Measurements from ENCODE around the gene GAREM2. TPM values are rescaled to one million over a fixed set of nuclear protein-coding genes. Genes with fewer than 3 reads are reported as not detected.
A peak's percentile ranks its signal among the peaks of the same experiment; 100 is the strongest.
"Not testable (repeated sequence)": the region's sequence is repeated elsewhere in the genome, so short reads cannot be mapped to it uniquely, and the experiment has no call there.

GAREM2 gene
- total RNA-seq, 1 experiment from 2014 or later = 7.2 TPM

GRCh38 chr2:26162963-26163362 lies 9.9 kb upstream of the GAREM2 start:
- no peak overlapping the region for H3K4me3 ChIP-seq (ENCODE audit: insufficient read depth, low read depth, low read length)
- DNase-seq = no peak
- no peaks in the 10 kb centered on the region for H3K27me3 ChIP-seq (ENCODE audit: control insufficient read depth, insufficient read depth, low read length)
- H3K36me3 ChIP-seq (replicated peaks; ENCODE audit: control insufficient read depth, insufficient read depth, low read length) = no peaks in the 10 kb centered on the region

- Histone ChIP-seq H3K27me3 (ENCODE audit: control insufficient read depth, insufficient read depth, low read length) (no peaks in the 10 kb centered on the region), H3K36me3 (replicated peaks; ENCODE audit: control insufficient read depth, insufficient read depth, low read length) (no peaks in the 10 kb centered on the region), H3K4me3 (ENCODE audit: insufficient read depth, low read depth, low read length) (no peak overlapping the region)
- no peak for DNase-seq
Observed at GRCh38 chr2:26164231-26164630, 8.7 kb upstream of the GAREM2 start.

GRCh38 chr2:26164641-26165211 lies 8.2 kb upstream of the GAREM2 start:
- Histone ChIP-seq H3K36me3 (replicated peaks; ENCODE audit: control insufficient read depth, insufficient read depth, low read length) (no peaks in the 10 kb centered on the region), H3K4me3 (ENCODE audit: insufficient read depth, low read depth, low read length) (no peak overlapping the region), H3K27me3 (ENCODE audit: control insufficient read depth, insufficient read depth, low read length) (no peaks in the 10 kb centered on the region)
- DNase-seq = no peak

- Histone ChIP-seq H3K27me3 (ENCODE audit: control insufficient read depth, insufficient read depth, low read length) (no peaks in the 10 kb centered on the region), H3K36me3 (replicated peaks; ENCODE audit: control insufficient read depth, insufficient read depth, low read length) (no peaks in the 10 kb centered on the region), H3K4me3 (ENCODE audit: insufficient read depth, low read depth, low read length) (no peak overlapping the region)
- DNase-seq = no peak
Observed at GRCh38 chr2:26165403-26165802, 7.5 kb upstream of the GAREM2 start.

- H3K4me3 ChIP-seq (ENCODE audit: insufficient read depth, low read depth, low read length); H3K36me3 ChIP-seq (replicated peaks; ENCODE audit: control insufficient read depth, insufficient read depth, low read length); H3K27me3 ChIP-seq (ENCODE audit: control insufficient read depth, insufficient read depth, low read length); DNase-seq: not testable (repeated sequence)
Observed at GRCh38 chr2:26166541-26166940, 6.3 kb upstream of the GAREM2 start.

- Histone ChIP-seq H3K36me3 (replicated peaks; ENCODE audit: control insufficient read depth, insufficient read depth, low read length) (no peaks in the 10 kb centered on the region), H3K27me3 (ENCODE audit: control insufficient read depth, insufficient read depth, low read length) (peaks cover 9% of the 10 kb centered on the region), H3K4me3 (ENCODE audit: insufficient read depth, low read depth, low read length) (no peak overlapping the region)
- no peak for DNase-seq
Observed at GRCh38 chr2:26168785-26169184, 4.1 kb upstream of the GAREM2 start.

GRCh38 chr2:26169226-26169625 lies 3.7 kb upstream of the GAREM2 start:
- Histone ChIP-seq H3K4me3 (ENCODE audit: insufficient read depth, low read depth, low read length) (no peak overlapping the region), H3K27me3 (ENCODE audit: control insufficient read depth, insufficient read depth, low read length) (peaks cover 12% of the 10 kb centered on the region), H3K36me3 (replicated peaks; ENCODE audit: control insufficient read depth, insufficient read depth, low read length) (no peaks in the 10 kb centered on the region)
- no peak for DNase-seq

- Histone ChIP-seq H3K4me3 (ENCODE audit: insufficient read depth, low read depth, low read length) (no peak overlapping the region), H3K27me3 (ENCODE audit: control insufficient read depth, insufficient read depth, low read length) (peaks cover 14% of the 10 kb centered on the region), H3K36me3 (replicated peaks; ENCODE audit: control insufficient read depth, insufficient read depth, low read length) (no peaks in the 10 kb centered on the region)
- no peak for DNase-seq
Observed at GRCh38 chr2:26169681-26170414, 3.0 kb upstream of the GAREM2 start.

- DNase-seq = peak; percentile 37
- Histone ChIP-seq H3K36me3 (replicated peaks; ENCODE audit: control insufficient read depth, insufficient read depth, low read length) (no peaks in the 10 kb centered on the region), H3K4me3 (ENCODE audit: insufficient read depth, low read depth, low read length) (no peak overlapping the region), H3K27me3 (ENCODE audit: control insufficient read depth, insufficient read depth, low read length) (peaks cover 14% of the 10 kb centered on the region)
Observed at GRCh38 chr2:26170795-26171194, 2.1 kb upstream of the GAREM2 start.

GRCh38 chr2:26172189-26172870 lies 558 bp upstream of the GAREM2 start:
- peak overlapping the region; percentile 52 for H3K4me3 ChIP-seq (ENCODE audit: insufficient read depth, low read depth, low read length)
- peaks cover 4% of the 10 kb centered on the region for H3K36me3 ChIP-seq (replicated peaks; ENCODE audit: control insufficient read depth, insufficient read depth, low read length)
- DNase-seq = no peak
- H3K27me3 ChIP-seq (ENCODE audit: control insufficient read depth, insufficient read depth, low read length) = peaks cover 14% of the 10 kb centered on the region

GRCh38 chr2:26173776-26174482 lies 1.0 kb downstream of the GAREM2 start:
- Histone ChIP-seq H3K36me3 (replicated peaks; ENCODE audit: control insufficient read depth, insufficient read depth, low read length) (peaks cover 6% of the 10 kb centered on the region), H3K27me3 (ENCODE audit: control insufficient read depth, insufficient read depth, low read length) (peaks cover 14% of the 10 kb centered on the region), H3K4me3 (ENCODE audit: insufficient read depth, low read depth, low read length) (peak overlapping the region; percentile 75)
- peak; percentile 89 for DNase-seq

- no peak overlapping the region for H3K4me3 ChIP-seq (ENCODE audit: insufficient read depth, low read depth, low read length)
- H3K27me3 ChIP-seq (ENCODE audit: control insufficient read depth, insufficient read depth, low read length) = peaks cover 14% of the 10 kb centered on the region
- peaks cover 6% of the 10 kb centered on the region for H3K36me3 ChIP-seq (replicated peaks; ENCODE audit: control insufficient read depth, insufficient read depth, low read length)
- no peak for DNase-seq
Observed at GRCh38 chr2:26174691-26175465, 2.0 kb downstream of the GAREM2 start.

- Histone ChIP-seq H3K36me3 (replicated peaks; ENCODE audit: control insufficient read depth, insufficient read depth, low read length) (peaks cover 6% of the 10 kb centered on the region), H3K27me3 (ENCODE audit: control insufficient read depth, insufficient read depth, low read length) (peaks cover 14% of the 10 kb centered on the region), H3K4me3 (ENCODE audit: insufficient read depth, low read depth, low read length) (no peak overlapping the region)
- no peak for DNase-seq
Observed at GRCh38 chr2:26175466-26176278, 2.8 kb downstream of the GAREM2 start.

Data from H7 (cell line).